A549 (cell line): ENCODE results near the gene TRIOBP. TPM values are rescaled to one million over a fixed set of nuclear protein-coding genes. Genes with fewer than 3 reads are reported as not detected.

Experiments used
- ATAC-seq, 2 experiments: fragments of 200-7000 bp in 1 of 2; fragments of >200 bp in 1 of 2; cut with Nextera tagmentation in 1 of 2; cut with Tn5 transposase in 1 of 2; 3 replicates each; pipeline versions ENCODE4 v1.8.0 to v1.9.1; 2018 to 2020; ENCODE audit warnings: mild to moderate bottlenecking in 1 of 2, moderate library complexity in 1 of 2
- CTCF ChIA-PET: fragments of 300-600 bp; sonication (Branson Sonifier 250); formaldehyde crosslinking; extraction: SDS; loops from one replicate; lab custom pipeline; 2021; ENCODE audit warnings: antibody characterized with exemption, inconsistent platforms; lab: Yijun Ruan, JAX
- POLR2A ChIA-PET: fragments of 350-600 bp; formaldehyde crosslinking; extraction: SDS; loops from one replicate; lab custom pipeline; 2021; ENCODE audit warnings: antibody characterized with exemption, inconsistent platforms; lab: Yijun Ruan, JAX
- DNase-seq, 2 experiments: peaks; one replicate each; pipeline versions ENCODE4 v3.0.0 to v3.0.0-alpha.2; 2011 to 2016; ENCODE audit warnings: low read depth in 1 of 2, low spot score in 1 of 2
- FAIRE-seq: peaks from 2 replicates; lab custom pipeline; 2011; peaks lifted over from hg19 to GRCh38; lab: Jason Lieb, UNC
- H3K27ac ChIP-seq, 2 experiments: fragments of >200 bp; sonication (Bioruptor Twin); formaldehyde crosslinking; 3 replicates each; pipeline ENCODE4 v1.5.1; 2016 to 2017
- H3K4me1 ChIP-seq: fragments of >200 bp; sonication (Bioruptor Twin); formaldehyde crosslinking; 3 replicates; pipeline ENCODE4 v1.6.1; 2016
- H3K4me2 ChIP-seq: fragments of >200 bp; sonication (Bioruptor Twin); formaldehyde crosslinking; 3 replicates; pipeline ENCODE4 v1.6.1; 2016
- H3K4me3 ChIP-seq: fragments of >200 bp; sonication (Bioruptor Twin); formaldehyde crosslinking; 3 replicates; pipeline ENCODE4 v1.5.1; 2016
- H3K9me3 ChIP-seq: fragments of >200 bp; sonication (Bioruptor Twin); formaldehyde crosslinking; 3 replicates; pipeline ENCODE4 v1.6.1; 2016
- BHLHE40 ChIP-seq: IDR thresholded peaks from 2 replicates; pipeline ENCODE4 v1.6.1; 2012; ENCODE audit warnings: low read depth, low read length, inconsistent platforms
- EHF ChIP-seq: fragments of 250-450 bp; sonication (Bioruptor Pico); IDR thresholded peaks from 2 replicates; pipeline ENCODE4 v1.5.0; 2020; ENCODE audit warnings: mild to moderate bottlenecking
- ESRRA ChIP-seq: fragments of 150-350 bp; IDR thresholded peaks from 2 replicates; pipeline ENCODE4 v1.6.1; 2014; ENCODE audit warnings: mild to moderate bottlenecking, low read length, borderline replicate concordance
- HEYL ChIP-seq: fragments of 250-450 bp; sonication (Bioruptor Pico); IDR thresholded peaks from 2 replicates; pipeline ENCODE4 v1.8.0; 2021; ENCODE audit warnings: mild to moderate bottlenecking, moderate library complexity
- HOXB5 ChIP-seq: fragments of 250-450 bp; sonication (Bioruptor Pico); IDR thresholded peaks from 2 replicates; pipeline ENCODE4 v1.5.0; 2020; ENCODE audit warnings: mild to moderate bottlenecking, moderate library complexity
- JUNB ChIP-seq: fragments of >200 bp; sonication (Bioruptor Twin); formaldehyde crosslinking; IDR thresholded peaks from 2 replicates; pipeline ENCODE4 v1.6.1; 2016
- MYC ChIP-seq: IDR thresholded peaks from 2 replicates; pipeline ENCODE4 v1.6.1; 2012; ENCODE audit warnings: mild to moderate bottlenecking, inconsistent platforms, low read length, improper control_type of control experiment, borderline replicate concordance
- NFE2L2 ChIP-seq: fragments of 150-350 bp; conservative IDR thresholded peaks from 2 replicates; pipeline ENCODE4 v1.6.1; 2014; ENCODE audit warnings: low read length
- NR3C1 ChIP-seq: fragments of >200 bp; sonication (Bioruptor Twin); formaldehyde crosslinking; IDR thresholded peaks from 3 replicates; pipeline ENCODE4 v1.6.1; 2017
- PBX3 ChIP-seq: IDR thresholded peaks from 2 replicates; pipeline ENCODE4 v1.6.1; 2012
- PHF8 ChIP-seq: fragments of 200-600 bp; sonication (generic); IDR thresholded peaks from 2 replicates; pipeline ENCODE4 v1.6.1; 2016; ENCODE audit warnings: low read depth, mild to moderate bottlenecking, antibody characterized with exemption, moderate library complexity, borderline replicate concordance
- POLR2A ChIP-seq: IDR thresholded peaks from 2 replicates; pipeline ENCODE4 v1.6.1; 2012; ENCODE audit warnings: mild to moderate bottlenecking, low read length
- USF2 ChIP-seq: fragments of 450-650 bp; IDR thresholded peaks from 2 replicates; pipeline ENCODE4 v1.6.1; 2014; ENCODE audit warnings: antibody characterized with exemption
- ZFP36 ChIP-seq: fragments of 450-650 bp; IDR thresholded peaks from 2 replicates; pipeline ENCODE4 v1.6.1; 2014; ENCODE audit warnings: borderline replicate concordance; ENCODE audit not compliant: partially characterized antibody
- ZNF302 ChIP-seq: fragments of 250-450 bp; sonication (Bioruptor Pico); IDR thresholded peaks from 2 replicates; pipeline ENCODE4 v1.9.0; 2021; ENCODE audit warnings: inconsistent platforms, mild to moderate bottlenecking, moderate library complexity
- WGBS: methylation state at CpG from one replicate; pipeline ENCODE4 v1.1.6; 2017; ENCODE audit errors: missing lambda C conversion rate; 5-methylcytosine and 5-hydroxymethylcytosine counted together
- polyA plus RNA-seq, 4 experiments: library from polyadenylated mRNA; depleted of rRNA in 3 of 4; stranded (reverse); fragments of >200 nt; fragmentation: RNase III in 1 of 4; extraction: RNeasy Plus Mini Kit Qiagen cat#74134 plus additional on column Dnase treatment in 1 of 4; gene quantifications; 2 replicates in 3 of 4; 3 replicates in 1 of 4; pipeline ENCODE4 v1.2.3, GENCODE V29; 2011 to 2017
- TF ChIP-seq, protein P1 (sequence below): fragments of 250-450 bp; sonication (Bioruptor Pico); IDR thresholded peaks from 2 replicates; pipeline ENCODE4 v1.5.0; 2020; ENCODE audit warnings: low read depth, mild to moderate bottlenecking, moderate library complexity
- TF ChIP-seq, protein P2 (sequence below): fragments of 150-350 bp; IDR thresholded peaks from 2 replicates; pipeline ENCODE4 v1.6.1; 2014; ENCODE audit warnings: low read depth, mild to moderate bottlenecking, low read length
- TF ChIP-seq, protein P3 (sequence below): fragments of >200 bp; sonication (Bioruptor Twin); formaldehyde crosslinking; IDR thresholded peaks from 3 replicates; pipeline ENCODE4 v1.5.1; 2016
- TF ChIP-seq, protein P4 (sequence below): fragments of 200-600 bp; sonication (generic); IDR thresholded peaks from 2 replicates; pipeline ENCODE4 v1.6.1; 2016; ENCODE audit warnings: antibody characterized with exemption, mild to moderate bottlenecking, moderate library complexity

TRIOBP gene
- polyA plus RNA-seq, 2 of the 4 experiments (the other 2 are of a cell fraction) = 15.7 to 26.0 TPM

DNA sequence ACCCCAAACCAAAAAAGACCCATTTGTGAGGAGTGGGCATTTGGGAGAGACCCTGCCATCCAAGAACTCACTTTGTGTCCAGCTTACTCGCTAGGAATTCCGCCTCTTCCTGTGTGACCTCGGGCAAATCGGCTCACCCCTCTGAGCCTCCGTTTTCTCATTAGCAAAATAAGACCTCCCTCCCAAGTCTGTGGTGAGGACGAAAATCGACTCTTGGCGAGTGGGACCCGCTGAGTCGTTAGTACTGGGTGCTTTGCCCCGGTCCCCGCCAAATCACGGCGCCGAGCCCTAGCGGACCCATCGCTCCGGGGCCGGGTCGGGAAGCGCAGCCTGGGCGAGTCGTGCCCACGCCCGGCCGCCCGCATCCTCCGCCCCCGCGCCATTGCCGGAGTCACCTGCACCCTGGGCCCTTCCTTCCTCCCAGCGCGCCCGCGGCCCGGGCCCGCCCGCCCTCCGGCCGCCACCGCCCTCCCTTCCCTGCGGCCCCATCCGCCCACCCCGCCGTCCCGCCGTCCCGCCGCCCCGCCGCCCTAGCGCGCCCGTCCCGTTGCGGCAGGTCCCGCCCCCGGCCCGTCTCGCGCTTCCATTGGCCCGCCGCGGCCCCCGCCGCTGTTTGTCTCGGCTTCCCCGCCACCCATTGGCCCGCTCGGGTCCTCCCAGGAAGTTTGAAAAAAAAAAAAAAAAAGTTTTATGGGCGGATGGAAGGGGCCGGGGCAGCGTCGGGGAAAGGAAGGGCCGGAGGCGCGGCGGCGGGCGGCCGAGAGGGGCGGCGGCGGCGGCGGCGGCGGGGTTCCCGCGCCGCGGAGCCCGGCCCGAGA is 48.9 kb downstream of the TRIOBP start (continued):
- TF ChIP-seq USF2 = no peak
- TF ChIP-seq NFE2L2 = no peak
- no peak for TF ChIP-seq ESRRA
- no peak for TF ChIP-seq ZNF302
- TF ChIP-seq, protein P1, sequence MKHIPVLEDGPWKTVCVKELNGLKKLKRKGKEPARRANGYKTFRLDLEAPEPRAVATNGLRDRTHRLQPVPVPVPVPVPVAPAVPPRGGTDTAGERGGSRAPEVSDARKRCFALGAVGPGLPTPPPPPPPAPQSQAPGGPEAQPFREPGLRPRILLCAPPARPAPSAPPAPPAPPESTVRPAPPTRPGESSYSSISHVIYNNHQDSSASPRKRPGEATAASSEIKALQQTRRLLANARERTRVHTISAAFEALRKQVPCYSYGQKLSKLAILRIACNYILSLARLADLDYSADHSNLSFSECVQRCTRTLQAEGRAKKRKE (CRISPR knock-in tag) = no peak
- no peak for TF ChIP-seq EHF (CRISPR knock-in tag)
- no peak for TF ChIP-seq HEYL
- peak; percentile 47; the same call in 1 of the 2 replicates for TF ChIP-seq PHF8
- no peak for TF ChIP-seq MYC
- TF ChIP-seq, protein P2, sequence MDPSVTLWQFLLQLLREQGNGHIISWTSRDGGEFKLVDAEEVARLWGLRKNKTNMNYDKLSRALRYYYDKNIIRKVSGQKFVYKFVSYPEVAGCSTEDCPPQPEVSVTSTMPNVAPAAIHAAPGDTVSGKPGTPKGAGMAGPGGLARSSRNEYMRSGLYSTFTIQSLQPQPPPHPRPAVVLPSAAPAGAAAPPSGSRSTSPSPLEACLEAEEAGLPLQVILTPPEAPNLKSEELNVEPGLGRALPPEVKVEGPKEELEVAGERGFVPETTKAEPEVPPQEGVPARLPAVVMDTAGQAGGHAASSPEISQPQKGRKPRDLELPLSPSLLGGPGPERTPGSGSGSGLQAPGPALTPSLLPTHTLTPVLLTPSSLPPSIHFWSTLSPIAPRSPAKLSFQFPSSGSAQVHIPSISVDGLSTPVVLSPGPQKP = no peak
- TF ChIP-seq BHLHE40 = no peak
- no peak for TF ChIP-seq JUNB
- no peak for TF ChIP-seq HOXB5 (CRISPR knock-in tag)
- TF ChIP-seq NR3C1 = no peak
- TF ChIP-seq, protein P3, sequence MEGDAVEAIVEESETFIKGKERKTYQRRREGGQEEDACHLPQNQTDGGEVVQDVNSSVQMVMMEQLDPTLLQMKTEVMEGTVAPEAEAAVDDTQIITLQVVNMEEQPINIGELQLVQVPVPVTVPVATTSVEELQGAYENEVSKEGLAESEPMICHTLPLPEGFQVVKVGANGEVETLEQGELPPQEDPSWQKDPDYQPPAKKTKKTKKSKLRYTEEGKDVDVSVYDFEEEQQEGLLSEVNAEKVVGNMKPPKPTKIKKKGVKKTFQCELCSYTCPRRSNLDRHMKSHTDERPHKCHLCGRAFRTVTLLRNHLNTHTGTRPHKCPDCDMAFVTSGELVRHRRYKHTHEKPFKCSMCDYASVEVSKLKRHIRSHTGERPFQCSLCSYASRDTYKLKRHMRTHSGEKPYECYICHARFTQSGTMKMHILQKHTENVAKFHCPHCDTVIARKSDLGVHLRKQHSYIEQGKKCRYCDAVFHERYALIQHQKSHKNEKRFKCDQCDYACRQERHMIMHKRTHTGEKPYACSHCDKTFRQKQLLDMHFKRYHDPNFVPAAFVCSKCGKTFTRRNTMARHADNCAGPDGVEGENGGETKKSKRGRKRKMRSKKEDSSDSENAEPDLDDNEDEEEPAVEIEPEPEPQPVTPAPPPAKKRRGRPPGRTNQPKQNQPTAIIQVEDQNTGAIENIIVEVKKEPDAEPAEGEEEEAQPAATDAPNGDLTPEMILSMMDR = no peak
- TF ChIP-seq ZFP36 = peak; percentile 70

DNA sequence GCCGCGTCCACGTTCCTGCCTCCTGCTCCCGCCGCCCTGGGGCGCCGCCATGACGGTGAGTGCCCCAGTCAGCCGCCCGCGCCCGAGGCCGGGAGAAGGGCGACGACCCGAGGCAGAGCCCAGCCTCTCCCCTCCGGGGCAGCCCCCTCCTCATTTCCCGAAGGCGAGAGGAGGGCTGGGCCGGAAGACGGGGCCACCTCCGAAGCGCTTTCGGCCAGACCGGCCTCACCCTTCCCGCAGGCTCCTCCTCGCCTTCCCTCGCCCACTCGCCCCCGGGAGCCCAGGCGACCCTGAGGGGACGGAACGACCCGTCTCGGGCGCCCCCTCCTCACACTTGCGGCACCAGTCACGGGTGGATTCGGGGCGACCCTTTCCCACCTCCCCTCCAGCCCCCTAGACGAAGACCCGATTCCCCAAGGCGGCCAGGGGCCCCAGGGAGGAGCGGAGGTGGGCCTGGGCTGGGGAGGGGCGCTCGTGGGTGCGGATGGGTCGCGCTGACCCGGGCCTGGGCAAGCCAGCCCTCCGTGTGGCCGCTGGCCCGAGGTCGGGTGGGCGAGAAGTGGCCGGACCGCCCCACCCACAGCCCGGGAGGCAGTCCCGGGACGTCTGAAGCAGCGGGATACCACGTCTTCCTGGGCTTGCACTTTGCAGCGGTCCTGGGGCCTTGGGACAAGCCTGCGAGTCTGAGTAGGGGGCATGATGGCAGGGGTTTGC is 49.7 kb downstream of the TRIOBP start:
- DNase-seq = no peak
- 2% methylated on average over 23 of the region's 64 CpGs for WGBS
- H3K4me2 ChIP-seq = peak overlapping the region; percentile 95
- H3K27ac ChIP-seq = peak overlapping the region; percentile 100
- H3K9me3 ChIP-seq = no peaks in the 10 kb centered on the region
- POLR2A ChIA-PET = no interaction called here
- CTCF ChIA-PET = interaction anchor here (0.7 kb wide), 1 partner anchor 10 kb away, joined by 3 read pairs; no protein-coding TSS in a partner anchor
- H3K4me3 ChIP-seq = peak overlapping the region; percentile 88
- peaks cover 80% of the 10 kb centered on the region for H3K4me1 ChIP-seq
- FAIRE-seq = no peak
- ATAC-seq = peak; percentile 21 to 32; a peak in 5 of 6 replicates
- TF ChIP-seq, protein P4, sequence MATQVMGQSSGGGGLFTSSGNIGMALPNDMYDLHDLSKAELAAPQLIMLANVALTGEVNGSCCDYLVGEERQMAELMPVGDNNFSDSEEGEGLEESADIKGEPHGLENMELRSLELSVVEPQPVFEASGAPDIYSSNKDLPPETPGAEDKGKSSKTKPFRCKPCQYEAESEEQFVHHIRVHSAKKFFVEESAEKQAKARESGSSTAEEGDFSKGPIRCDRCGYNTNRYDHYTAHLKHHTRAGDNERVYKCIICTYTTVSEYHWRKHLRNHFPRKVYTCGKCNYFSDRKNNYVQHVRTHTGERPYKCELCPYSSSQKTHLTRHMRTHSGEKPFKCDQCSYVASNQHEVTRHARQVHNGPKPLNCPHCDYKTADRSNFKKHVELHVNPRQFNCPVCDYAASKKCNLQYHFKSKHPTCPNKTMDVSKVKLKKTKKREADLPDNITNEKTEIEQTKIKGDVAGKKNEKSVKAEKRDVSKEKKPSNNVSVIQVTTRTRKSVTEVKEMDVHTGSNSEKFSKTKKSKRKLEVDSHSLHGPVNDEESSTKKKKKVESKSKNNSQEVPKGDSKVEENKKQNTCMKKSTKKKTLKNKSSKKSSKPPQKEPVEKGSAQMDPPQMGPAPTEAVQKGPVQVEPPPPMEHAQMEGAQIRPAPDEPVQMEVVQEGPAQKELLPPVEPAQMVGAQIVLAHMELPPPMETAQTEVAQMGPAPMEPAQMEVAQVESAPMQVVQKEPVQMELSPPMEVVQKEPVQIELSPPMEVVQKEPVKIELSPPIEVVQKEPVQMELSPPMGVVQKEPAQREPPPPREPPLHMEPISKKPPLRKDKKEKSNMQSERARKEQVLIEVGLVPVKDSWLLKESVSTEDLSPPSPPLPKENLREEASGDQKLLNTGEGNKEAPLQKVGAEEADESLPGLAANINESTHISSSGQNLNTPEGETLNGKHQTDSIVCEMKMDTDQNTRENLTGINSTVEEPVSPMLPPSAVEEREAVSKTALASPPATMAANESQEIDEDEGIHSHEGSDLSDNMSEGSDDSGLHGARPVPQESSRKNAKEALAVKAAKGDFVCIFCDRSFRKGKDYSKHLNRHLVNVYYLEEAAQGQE = no peak
- TF ChIP-seq POLR2A (0 out of 2 replicates have a peak, but pooled peaks have one; percentile 18), PBX3 (0 out of 2 replicates have a peak, but pooled peaks have one; percentile 3)
